B cell (primary cell): ENCODE data around the gene ACP7.

ENCODE experiments used
- CTCF ChIP-seq: fragments of 200-600 bp; IDR thresholded peaks from one replicate; pipeline ENCODE4 v1.8.0; 2022; ENCODE audit warnings: antibody characterized with exemption, mild to moderate bottlenecking
- EZH2 ChIP-seq: IDR thresholded peaks from 2 replicates; pipeline ENCODE4 v1.6.1; 2012; ENCODE audit warnings: borderline replicate concordance, low read depth, mild to moderate bottlenecking, moderate library complexity, low read length; ENCODE audit not compliant: insufficient read depth, poor library complexity, severe bottlenecking

DNA sequence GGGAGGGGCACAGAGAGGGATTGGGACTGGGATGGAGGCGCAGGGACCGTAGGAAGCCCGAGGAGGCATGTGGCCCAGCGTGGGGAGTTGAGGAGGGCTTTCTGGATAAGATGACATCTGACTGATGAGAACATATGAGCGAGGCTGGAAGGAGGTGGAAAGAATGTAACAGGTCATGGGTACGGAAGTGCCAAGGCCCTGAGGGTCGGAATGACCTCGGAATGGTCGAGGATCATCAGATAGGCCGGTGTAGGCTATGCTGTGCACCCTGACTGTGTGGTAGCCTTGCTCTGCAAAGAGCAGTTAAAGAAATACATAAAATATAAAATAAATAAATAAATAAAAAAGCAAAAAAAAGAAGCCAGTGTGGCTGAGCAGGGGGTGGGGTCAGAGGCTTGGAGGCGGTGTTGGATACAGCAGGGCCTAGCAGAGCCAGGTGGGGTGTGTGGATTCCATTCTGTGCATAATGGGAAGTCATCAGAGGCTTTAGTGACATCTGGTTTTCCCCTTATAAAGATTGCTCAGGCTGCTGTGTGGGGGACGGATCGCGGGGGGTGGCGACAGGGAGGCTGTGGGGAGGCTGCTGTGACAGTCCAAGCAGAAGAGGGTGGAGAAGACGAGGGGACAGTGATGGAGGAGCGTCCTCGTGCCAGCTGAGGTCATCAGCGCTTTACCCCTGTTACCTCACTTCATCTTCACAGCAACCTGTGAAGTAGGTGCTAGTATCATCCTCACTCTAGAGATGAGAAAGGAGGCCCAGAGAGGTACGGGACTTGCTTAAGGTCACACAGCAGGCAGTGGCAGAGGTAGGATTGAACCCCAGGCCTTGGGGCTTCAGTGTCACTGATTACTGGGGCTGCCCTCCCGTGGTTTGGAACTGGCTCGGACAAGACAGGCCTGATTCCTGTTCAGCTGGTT, 46.4 kb downstream of the ACP7 start:
- no peak for TF ChIP-seq CTCF
- no peak for TF ChIP-seq EZH2
